GM10847 (cell line): ENCODE results near the gene SARDH.

Source experiments
- POLR2A ChIP-seq: IDR thresholded peaks from 2 replicates; pipeline ENCODE4 v1.6.1; 2011; ENCODE audit not compliant: insufficient read length; ENCODE audit errors: extremely low read depth

SARDH gene

GRCh38 chr9:133778336-133779013 is 40.3 kb upstream of the SARDH start:
- no peak for TF ChIP-seq POLR2A

- TF ChIP-seq POLR2A: no peak
Observed at GRCh38 chr9:133777871-133778270, 39.7 kb upstream of the SARDH start.

- TF ChIP-seq POLR2A: no peak
Observed at GRCh38 chr9:133777068-133777791, 39.1 kb upstream of the SARDH start.

- no peak for TF ChIP-seq POLR2A
Observed at GRCh38 chr9:133775951-133776905, 38.1 kb upstream of the SARDH start.

- TF ChIP-seq POLR2A: no peak
Observed at GRCh38 chr9:133775291-133775690, 37.1 kb upstream of the SARDH start.

- TF ChIP-seq POLR2A: no peak
Observed at GRCh38 chr9:133774799-133775198, 36.6 kb upstream of the SARDH start.

- no peak for TF ChIP-seq POLR2A
Observed at GRCh38 chr9:133773889-133774655, 35.9 kb upstream of the SARDH start.

- TF ChIP-seq POLR2A: no peak
Observed at GRCh38 chr9:133772581-133772980, 34.4 kb upstream of the SARDH start.

- TF ChIP-seq POLR2A: no peak
Observed at GRCh38 chr9:133771486-133772482, 33.6 kb upstream of the SARDH start.

GRCh38 chr9:133770076-133770777 is 32.1 kb upstream of the SARDH start:
- no peak for TF ChIP-seq POLR2A

GRCh38 chr9:133769511-133770075 is 31.4 kb upstream of the SARDH start:
- TF ChIP-seq POLR2A: no peak

- no peak for TF ChIP-seq POLR2A
Observed at GRCh38 chr9:133768859-133769510, 30.8 kb upstream of the SARDH start.
